Gastrocnemius medialis (tissue), 4 donors: Measurements from ENCODE around the gene PCED1B. TPM values are rescaled to one million over a fixed set of nuclear protein-coding genes. Genes with fewer than 3 reads are reported as not detected.

Experiments
- ATAC-seq, 2 donors: fragments of 150-250 bp; one replicate each; pipeline ENCODE4 v1.9.1; 2016
- DNase-seq, 2 donors: peaks; one replicate each; pipeline ENCODE4 v3.0.0-alpha.2; 2019
- H3K27ac ChIP-seq, 4 donors: fragments of 200-600 bp; sonication (generic); 1 replicate in 1 of 4; 2 replicates in 3 of 4; pipeline ENCODE4 v1.5.1; 2016 to 2018; ENCODE audit warnings: mild to moderate bottlenecking in 2 of 4, moderate library complexity in 1 of 4
- H3K27me3 ChIP-seq, 3 donors: fragments of 200-600 bp; sonication (generic) in 2 of 3; 1 replicate in 1 of 3; 2 replicates in 2 of 3; pipeline versions ENCODE4 v1.5.1 to v1.6.0; 2016 to 2019; ENCODE audit warnings: mild to moderate bottlenecking in 1 of 3, moderate library complexity in 1 of 3
- H3K36me3 ChIP-seq, 2 donors: fragments of 200-600 bp; sonication (generic) in 1 of 2; one replicate each; pipeline ENCODE4 v1.5.1; 2017 to 2018
- H3K4me1 ChIP-seq, 2 donors: fragments of 200-600 bp; sonication (generic) in 1 of 2; one replicate each; pipeline ENCODE4 v1.5.1; 2016 to 2017; ENCODE audit warnings: mild to moderate bottlenecking in 2 of 2
- H3K4me3 ChIP-seq, 4 donors: fragments of 200-600 bp; sonication (generic) in 3 of 4; 1 replicate in 1 of 4; 2 replicates in 3 of 4; pipeline ENCODE4 v1.5.1; 2016 to 2019; ENCODE audit warnings: mild to moderate bottlenecking in 2 of 4
- H3K9me3 ChIP-seq, 3 donors: fragments of 200-600 bp; sonication (generic) in 2 of 3; 1 replicate in 1 of 3; 2 replicates in 2 of 3; pipeline ENCODE4 v1.5.1; 2016 to 2019
- CTCF ChIP-seq, 5 experiments: fragments of 450-650 bp in 3 of 5; fragments of 200-600 bp in 2 of 5; sonication (generic) in 2 of 5; IDR thresholded peaks in 4 of 5; conservative IDR thresholded peaks in 1 of 5; 1 replicate in 4 of 5; 2 replicates in 1 of 5; pipeline ENCODE4 v1.5.1; 2016 to 2019; ENCODE audit warnings: antibody characterized with exemption in 5 of 5, mild to moderate bottlenecking in 3 of 5, moderate library complexity in 3 of 5
- POLR2A ChIP-seq, 2 donors: fragments of 450-650 bp; IDR thresholded peaks; one replicate each; pipeline ENCODE4 v1.6.1; 2017; ENCODE audit warnings: antibody characterized with exemption in 2 of 2, mild to moderate bottlenecking in 2 of 2, moderate library complexity in 2 of 2
- in situ Hi-C, 4 donors: fragments of 200-750 bp; cut with MboI; loops; one replicate each; pipeline versions ENCODE4 v1.15.0 to v1.8.0; 2017; ENCODE audit warnings: low sequenced_read_pairs in 4 of 4
- intact Hi-C: fragments of 100-400 bp; cut with DNase I; formaldehyde crosslinking; loops from one replicate; pipeline ENCODE4 v1.15.1; 2023; ENCODE audit warnings: low total_unique reads
- total RNA-seq, 4 donors: library from RNA; depleted of rRNA; stranded (reverse); fragments of >200 nt; gene quantifications; one replicate each; pipeline versions ENCODE4 v1.1.0 to v1.2.3, GENCODE V29; 2016

PCED1B gene
- total RNA-seq, 4 donors from 2014 or later, result 0.36 to 0.55 (median 0.47) TPM; not detected in 1

GRCh38 chr12:47207340-47207717, 127.9 kb downstream of the PCED1B start:
- H3K27me3 ChIP-seq, result no peaks in the 10 kb centered on the region
- H3K9me3 ChIP-seq, result no peaks in the 10 kb centered on the region
- in situ Hi-C loops, result no loop called here
- intact Hi-C loops, result no loop called here
- no peaks in the 10 kb centered on the region for H3K4me1 ChIP-seq
- ATAC-seq (no peak), DNase-seq (no peak)
- no peaks in the 10 kb centered on the region for H3K36me3 ChIP-seq
- no peak overlapping the region for H3K27ac ChIP-seq
- H3K4me3 ChIP-seq, result no peak overlapping the region
- TF ChIP-seq POLR2A (IDR thresholded peaks at IDR 0.05), result no peak
- no peak for TF ChIP-seq CTCF (IDR thresholded peaks at IDR 0.05 in 4 of 5, conservative IDR thresholded peaks at IDR 0.05 in 1 of 5)

- no peak for DNase-seq
- no peak overlapping the region for H3K4me3 ChIP-seq
- ATAC-seq, result no peak
- TF ChIP-seq CTCF (IDR thresholded peaks at IDR 0.05 in 4 of 5, conservative IDR thresholded peaks at IDR 0.05 in 1 of 5) (no peak), POLR2A (IDR thresholded peaks at IDR 0.05) (no peak)
- no peak overlapping the region for H3K27ac ChIP-seq
- no peaks in the 10 kb centered on the region for H3K36me3 ChIP-seq
- in situ Hi-C loops, result no loop called here
- H3K4me1 ChIP-seq, result no peaks in the 10 kb centered on the region
- intact Hi-C loops, result no loop called here
- H3K9me3 ChIP-seq, result no peaks in the 10 kb centered on the region
- no peaks in the 10 kb centered on the region for H3K27me3 ChIP-seq
These were observed 128.4 kb downstream of the PCED1B start for GRCh38 chr12:47207829-47208248.

DNA sequence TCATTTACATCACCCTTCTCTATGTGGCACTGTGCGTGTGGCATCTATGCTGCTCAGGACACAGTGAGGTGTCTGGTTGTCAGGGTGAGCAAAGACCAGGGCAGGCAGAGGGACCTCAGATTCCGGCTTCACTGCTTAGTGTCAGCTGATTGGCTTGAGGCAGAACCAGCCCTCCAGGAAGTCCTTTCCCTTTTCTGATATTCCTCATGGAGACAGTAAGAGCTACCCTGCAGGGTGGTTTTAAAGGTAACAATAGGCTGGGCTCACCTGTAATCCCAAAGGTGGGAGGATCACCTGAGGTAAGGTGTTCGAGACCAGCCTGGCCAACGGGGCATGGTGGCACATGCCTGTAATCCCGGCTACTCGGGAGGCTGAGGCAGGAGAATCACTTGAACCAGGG, 129.6 kb downstream of the PCED1B start:
- no peak overlapping the region for H3K27ac ChIP-seq
- no peaks in the 10 kb centered on the region for H3K36me3 ChIP-seq
- H3K4me1 ChIP-seq, result no peaks in the 10 kb centered on the region
- in situ Hi-C loops, result no loop called here
- H3K4me3 ChIP-seq, result no peak overlapping the region
- ATAC-seq (no peak), DNase-seq (no peak)
- H3K27me3 ChIP-seq, result no peaks in the 10 kb centered on the region
- no peaks in the 10 kb centered on the region for H3K9me3 ChIP-seq
- TF ChIP-seq POLR2A (IDR thresholded peaks at IDR 0.05), result no peak
- TF ChIP-seq CTCF (IDR thresholded peaks at IDR 0.05 in 4 of 5, conservative IDR thresholded peaks at IDR 0.05 in 1 of 5), result no peak
- intact Hi-C loops, result no loop called here

DNA sequence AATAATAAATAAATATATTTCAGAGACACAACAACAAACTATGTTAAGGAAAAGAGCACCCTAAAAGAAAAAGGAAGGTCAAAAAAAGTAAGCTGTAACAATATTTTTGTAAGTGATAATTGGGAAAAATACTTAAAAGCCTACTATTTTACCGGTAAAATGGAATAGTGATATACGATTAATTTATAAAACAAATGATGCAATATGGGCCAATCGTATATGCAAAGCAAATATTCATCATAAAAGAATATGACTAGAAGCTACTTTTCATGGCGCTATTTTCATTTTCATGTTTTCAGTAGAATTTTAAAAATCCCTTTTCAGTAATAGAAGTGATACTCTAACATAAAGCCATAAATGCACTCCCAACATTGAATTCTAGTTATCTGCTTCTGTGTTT, 131.4 kb downstream of the PCED1B start:
- ATAC-seq (no peak), DNase-seq (no peak)
- intact Hi-C loops, result no loop called here
- Histone ChIP-seq H3K27me3 (no peaks in the 10 kb centered on the region), H3K27ac (no peak overlapping the region), H3K4me1 (no peaks in the 10 kb centered on the region), H3K36me3 (no peaks in the 10 kb centered on the region), H3K9me3 (no peaks in the 10 kb centered on the region), H3K4me3 (no peak overlapping the region)
- no peak for TF ChIP-seq CTCF (IDR thresholded peaks at IDR 0.05 in 4 of 5, conservative IDR thresholded peaks at IDR 0.05 in 1 of 5)
- no peak for TF ChIP-seq POLR2A (IDR thresholded peaks at IDR 0.05)
- in situ Hi-C loops, result no loop called here

GRCh38 chr12:47212701-47213039, 133.2 kb downstream of the PCED1B start:
- ATAC-seq, result no peak
- Histone ChIP-seq H3K9me3 (no peaks in the 10 kb centered on the region), H3K4me1 (no peaks in the 10 kb centered on the region), H3K4me3 (no peak overlapping the region), H3K27ac (no peak overlapping the region), H3K36me3 (no peaks in the 10 kb centered on the region), H3K27me3 (no peaks in the 10 kb centered on the region)
- no peak for DNase-seq
- intact Hi-C loops (no loop called here), in situ Hi-C loops (no loop called here)
- TF ChIP-seq CTCF (IDR thresholded peaks at IDR 0.05 in 4 of 5, conservative IDR thresholded peaks at IDR 0.05 in 1 of 5), result no peak
- TF ChIP-seq POLR2A (IDR thresholded peaks at IDR 0.05), result no peak
